Panc1 (cell line): ENCODE results near the gene CD1E. TPM values are rescaled to one million over a fixed set of nuclear protein-coding genes. Genes with fewer than 3 reads are reported as not detected.

Experiments used
- ATAC-seq: fragments of 200-7000 bp; cut with Tn5 transposase; 2 replicates; pipeline ENCODE4 v1.9.1; 2020; ENCODE audit warnings: mild to moderate bottlenecking, moderate library complexity
- BruUV-seq: library from RNA; stranded (reverse); fragments of 400-500 nt; replicated peaks from 2 replicates; lab custom pipeline; 2021; lab: Mats Ljungman, UMichigan
- CTCF ChIA-PET: fragments of 300-600 bp; sonication (Branson Sonifier 250); formaldehyde crosslinking; loops from one replicate; lab custom pipeline; 2022; ENCODE audit warnings: antibody characterized with exemption; lab: Charles Lee
- POLR2A ChIA-PET: fragments of 300-600 bp; sonication (Branson Sonifier 250); formaldehyde crosslinking; loops from one replicate; lab custom pipeline; 2022; ENCODE audit warnings: antibody characterized with exemption; lab: Charles Lee
- DNase-seq: peaks from one replicate; pipeline ENCODE4 v3.0.0-alpha.2; 2010; ENCODE audit warnings: low read depth, low spot score
- H3K27ac ChIP-seq: 2 replicates; pipeline ENCODE4 v1.5.1; 2011; ENCODE audit warnings: mild to moderate bottlenecking, low read length, inconsistent platforms
- H3K27me3 ChIP-seq: fragments of 200-500 bp; sonication (Bioruptor generic); 2 replicates; pipeline ENCODE4 v1.6.0; 2014; ENCODE audit warnings: low read length, inconsistent platforms; ENCODE audit not compliant: control insufficient read depth, insufficient read depth
- H3K36me3 ChIP-seq: fragments of 200-500 bp; sonication (Bioruptor generic); 2 replicates; pipeline ENCODE4 v1.5.1; 2014; ENCODE audit warnings: inconsistent platforms, mild to moderate bottlenecking, low read length, moderate library complexity; ENCODE audit not compliant: control insufficient read depth, insufficient read depth
- H3K4me1 ChIP-seq: 2 replicates; pipeline ENCODE4 v1.5.1; 2011; ENCODE audit warnings: inconsistent platforms, mild to moderate bottlenecking, low read length, moderate library complexity; ENCODE audit not compliant: control insufficient read depth, insufficient read depth
- H3K4me3 ChIP-seq, 2 experiments: 2 replicates each; pipeline ENCODE4 v1.5.1; 2011 to 2012; ENCODE audit warnings: low read depth in 2 of 2, low read length in 2 of 2, mild to moderate bottlenecking in 2 of 2, inconsistent platforms in 1 of 2, moderate library complexity in 1 of 2
- H3K9me3 ChIP-seq: fragments of 200-500 bp; sonication (Bioruptor generic); 2 replicates; pipeline ENCODE4 v1.5.1; 2014; ENCODE audit warnings: low read depth, mild to moderate bottlenecking, inconsistent platforms, low read length, moderate library complexity; ENCODE audit not compliant: control insufficient read depth, insufficient read depth
- POLR2AphosphoS5 ChIP-seq: IDR thresholded peaks from 2 replicates; pipeline ENCODE4 v1.6.1; 2012; ENCODE audit warnings: mild to moderate bottlenecking, low read depth, low read length, moderate library complexity
- SIN3A ChIP-seq: IDR thresholded peaks from 2 replicates; pipeline ENCODE4 v1.6.1; 2012; ENCODE audit warnings: low read depth, mild to moderate bottlenecking, low read length, moderate library complexity, borderline replicate concordance; ENCODE audit not compliant: insufficient read depth
- TCF7L2 ChIP-seq: IDR thresholded peaks from 2 replicates; pipeline ENCODE4 v1.6.1; 2011; ENCODE audit warnings: mild to moderate bottlenecking, low read depth, low read length, inconsistent platforms
- in situ Hi-C: cut with HindIII; loops from 2 replicates; pipeline ENCODE4 v1.10.0; 2016; ENCODE audit warnings: low sequenced_read_pairs, low pct_unique_long_range_greater_than_20kb
- intact Hi-C: fragments of 100-400 bp; cut with micrococcal nuclease; formaldehyde crosslinking; loops from one replicate; pipeline ENCODE4 v1.10.0; 2022; ENCODE audit not compliant: unreplicated experiment
- total RNA-seq: library from RNA; stranded (reverse); gene quantifications from one replicate; pipeline ENCODE4 v1.2.1, GENCODE V29; 2021; ENCODE audit not compliant: unreplicated experiment
- TF ChIP-seq, protein P1 (sequence below): fragments of 450-650 bp; IDR thresholded peaks from 2 replicates; pipeline ENCODE4 v1.5.1; 2017; ENCODE audit warnings: mild to moderate bottlenecking
- TF ChIP-seq, protein P2 (sequence below), 2 experiments: IDR thresholded peaks; 2 replicates each; pipeline ENCODE4 v1.6.1; 2011 to 2012; ENCODE audit warnings: low read depth in 2 of 2, control low read depth in 1 of 2, low read length in 1 of 2, mild to moderate bottlenecking in 1 of 2, moderate library complexity in 1 of 2; ENCODE audit not compliant: insufficient read depth in 1 of 2

CD1E gene
- total RNA-seq, 1 experiment from 2014 or later, result not detected

DNA sequence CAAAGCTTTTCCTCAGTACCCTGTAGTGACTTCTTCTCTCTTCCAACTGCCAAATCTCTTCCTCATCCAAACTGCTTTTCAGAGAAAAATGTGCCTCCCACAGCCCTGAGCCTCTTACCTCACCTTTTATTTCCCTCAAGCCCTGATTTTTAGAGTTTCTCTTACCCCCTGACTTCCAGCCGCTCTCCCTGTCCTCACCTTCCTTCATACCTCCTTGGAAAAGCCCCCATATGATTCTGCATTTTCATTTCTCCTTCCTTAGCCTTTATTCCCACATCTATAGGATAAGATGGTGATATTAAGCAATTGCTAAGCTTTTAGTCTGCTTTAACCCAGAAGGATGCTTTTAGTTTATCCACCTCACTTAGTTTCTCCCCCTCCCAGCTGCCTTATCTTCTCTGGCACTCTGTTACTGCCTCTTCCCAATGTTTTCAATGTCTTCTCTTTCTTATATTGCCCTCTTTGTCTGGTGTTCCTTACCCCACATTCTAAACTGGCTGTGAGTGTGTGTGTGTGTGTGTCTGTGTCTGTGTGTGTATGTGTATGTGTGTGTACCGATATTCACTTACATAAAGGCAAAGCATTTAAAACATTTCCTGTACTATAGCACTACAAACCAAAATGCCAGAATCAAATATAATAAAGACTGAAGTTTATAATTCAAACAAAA is 22.1 kb upstream of the CD1E start, which contains the start of gene CD1B:
Gene CD1B, minus strand, starts transcription at position 51 of the 670 bp plus-strand sequence. CDS start 108 bp downstream, outside the sequence.
- in situ Hi-C loops (no loop called here), intact Hi-C loops (no loop called here)
- H3K36me3 ChIP-seq, result no peaks in the 10 kb centered on the region
- DNase-seq (no peak), ATAC-seq (no peak)
- H3K4me1 ChIP-seq, result no peaks in the 10 kb centered on the region
- no TSS peak for BruUV-seq
- ChIA-PET POLR2A (no interaction called here), CTCF (no interaction called here)
- no peaks in the 10 kb centered on the region for H3K27me3 ChIP-seq
- H3K4me3 ChIP-seq, result no peak within 1 kb of the TSS
- H3K27ac ChIP-seq, result no peak within 1 kb of the TSS
- TF ChIP-seq TCF7L2 (no peak), POLR2AphosphoS5 (no peak), SIN3A (no peak)
- TF ChIP-seq, protein P1, sequence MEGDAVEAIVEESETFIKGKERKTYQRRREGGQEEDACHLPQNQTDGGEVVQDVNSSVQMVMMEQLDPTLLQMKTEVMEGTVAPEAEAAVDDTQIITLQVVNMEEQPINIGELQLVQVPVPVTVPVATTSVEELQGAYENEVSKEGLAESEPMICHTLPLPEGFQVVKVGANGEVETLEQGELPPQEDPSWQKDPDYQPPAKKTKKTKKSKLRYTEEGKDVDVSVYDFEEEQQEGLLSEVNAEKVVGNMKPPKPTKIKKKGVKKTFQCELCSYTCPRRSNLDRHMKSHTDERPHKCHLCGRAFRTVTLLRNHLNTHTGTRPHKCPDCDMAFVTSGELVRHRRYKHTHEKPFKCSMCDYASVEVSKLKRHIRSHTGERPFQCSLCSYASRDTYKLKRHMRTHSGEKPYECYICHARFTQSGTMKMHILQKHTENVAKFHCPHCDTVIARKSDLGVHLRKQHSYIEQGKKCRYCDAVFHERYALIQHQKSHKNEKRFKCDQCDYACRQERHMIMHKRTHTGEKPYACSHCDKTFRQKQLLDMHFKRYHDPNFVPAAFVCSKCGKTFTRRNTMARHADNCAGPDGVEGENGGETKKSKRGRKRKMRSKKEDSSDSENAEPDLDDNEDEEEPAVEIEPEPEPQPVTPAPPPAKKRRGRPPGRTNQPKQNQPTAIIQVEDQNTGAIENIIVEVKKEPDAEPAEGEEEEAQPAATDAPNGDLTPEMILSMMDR, result no peak
- TF ChIP-seq, protein P2, sequence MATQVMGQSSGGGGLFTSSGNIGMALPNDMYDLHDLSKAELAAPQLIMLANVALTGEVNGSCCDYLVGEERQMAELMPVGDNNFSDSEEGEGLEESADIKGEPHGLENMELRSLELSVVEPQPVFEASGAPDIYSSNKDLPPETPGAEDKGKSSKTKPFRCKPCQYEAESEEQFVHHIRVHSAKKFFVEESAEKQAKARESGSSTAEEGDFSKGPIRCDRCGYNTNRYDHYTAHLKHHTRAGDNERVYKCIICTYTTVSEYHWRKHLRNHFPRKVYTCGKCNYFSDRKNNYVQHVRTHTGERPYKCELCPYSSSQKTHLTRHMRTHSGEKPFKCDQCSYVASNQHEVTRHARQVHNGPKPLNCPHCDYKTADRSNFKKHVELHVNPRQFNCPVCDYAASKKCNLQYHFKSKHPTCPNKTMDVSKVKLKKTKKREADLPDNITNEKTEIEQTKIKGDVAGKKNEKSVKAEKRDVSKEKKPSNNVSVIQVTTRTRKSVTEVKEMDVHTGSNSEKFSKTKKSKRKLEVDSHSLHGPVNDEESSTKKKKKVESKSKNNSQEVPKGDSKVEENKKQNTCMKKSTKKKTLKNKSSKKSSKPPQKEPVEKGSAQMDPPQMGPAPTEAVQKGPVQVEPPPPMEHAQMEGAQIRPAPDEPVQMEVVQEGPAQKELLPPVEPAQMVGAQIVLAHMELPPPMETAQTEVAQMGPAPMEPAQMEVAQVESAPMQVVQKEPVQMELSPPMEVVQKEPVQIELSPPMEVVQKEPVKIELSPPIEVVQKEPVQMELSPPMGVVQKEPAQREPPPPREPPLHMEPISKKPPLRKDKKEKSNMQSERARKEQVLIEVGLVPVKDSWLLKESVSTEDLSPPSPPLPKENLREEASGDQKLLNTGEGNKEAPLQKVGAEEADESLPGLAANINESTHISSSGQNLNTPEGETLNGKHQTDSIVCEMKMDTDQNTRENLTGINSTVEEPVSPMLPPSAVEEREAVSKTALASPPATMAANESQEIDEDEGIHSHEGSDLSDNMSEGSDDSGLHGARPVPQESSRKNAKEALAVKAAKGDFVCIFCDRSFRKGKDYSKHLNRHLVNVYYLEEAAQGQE (IDR thresholded peaks at IDR 0.05; ENCODE audit: insufficient read depth in 1 of 2, low read depth in 2 of 2, low read length in 1 of 2), result no peak
- H3K9me3 ChIP-seq, result no peaks in the 10 kb centered on the region

DNA sequence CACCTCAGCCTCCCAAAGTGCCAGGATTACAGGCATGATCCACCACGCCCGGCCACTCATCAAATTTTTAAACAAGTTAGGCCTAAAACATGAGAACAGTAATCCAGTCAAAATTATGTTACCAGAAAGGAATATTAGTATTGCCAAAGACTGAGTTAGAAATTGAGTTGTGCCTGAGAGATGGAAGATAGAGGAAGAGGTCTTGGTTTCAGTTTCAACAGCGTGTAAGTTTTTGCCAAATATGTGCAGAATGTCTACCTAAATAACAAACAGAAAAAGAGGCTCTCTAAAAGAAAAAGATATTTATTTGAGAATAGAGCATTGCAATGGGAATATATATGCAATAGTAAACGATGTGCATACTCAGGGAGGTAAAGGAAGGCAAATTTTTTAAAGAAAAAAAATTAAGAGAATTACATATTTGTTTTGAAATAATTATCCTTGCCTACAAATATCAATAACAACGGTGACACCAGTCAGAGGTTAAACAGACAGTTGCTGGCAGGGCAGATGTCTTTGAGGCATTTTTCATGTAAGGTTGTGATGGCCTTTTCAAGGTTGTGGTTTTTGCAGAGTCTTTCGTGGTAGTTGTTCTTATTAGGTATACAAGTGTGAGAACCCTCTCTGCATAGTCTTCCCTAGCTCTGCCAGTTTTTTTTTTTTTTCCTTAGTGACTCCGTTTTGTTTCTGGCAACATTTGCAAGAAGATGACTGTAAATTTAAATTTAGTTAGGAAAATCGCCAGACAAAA is 20.1 kb upstream of the CD1E start:
- DNase-seq, result no peak
- Histone ChIP-seq H3K36me3 (no peaks in the 10 kb centered on the region), H3K9me3 (no peaks in the 10 kb centered on the region), H3K27me3 (no peaks in the 10 kb centered on the region), H3K4me1 (no peaks in the 10 kb centered on the region), H3K27ac (no peak overlapping the region), H3K4me3 (no peak overlapping the region)
- ChIA-PET CTCF (no interaction called here), POLR2A (no interaction called here)
- no TSS peak for BruUV-seq
- TF ChIP-seq TCF7L2 (no peak), SIN3A (no peak), POLR2AphosphoS5 (no peak)
- TF ChIP-seq, protein P1, result no peak
- TF ChIP-seq, protein P2 (IDR thresholded peaks at IDR 0.05; ENCODE audit: insufficient read depth in 1 of 2, low read depth in 2 of 2, low read length in 1 of 2), result no peak
- no peak for ATAC-seq
- intact Hi-C loops, result no loop called here
- in situ Hi-C loops, result no loop called here
